B cell (primary cell): ENCODE measurements around the gene LOC101059915. TPM values are rescaled to one million over a fixed set of nuclear protein-coding genes. Genes with fewer than 3 reads are reported as not detected.
"Not testable (repeated sequence)": the region's sequence is repeated elsewhere in the genome, so short reads cannot be mapped to it uniquely, and the experiment has no call there.

Source experiments
- ATAC-seq: fragments of 200-7000 bp; cut with Tn5 transposase; one replicate; pipeline ENCODE4 v1.10.0; 2021; ENCODE audit warnings: low read depth, mild to moderate bottlenecking, moderate number of reproducible peaks, moderate library complexity
- CTCF ChIA-PET: fragments of 350-600 bp; sonication (Branson Sonifier 250); formaldehyde crosslinking; loops from one replicate; lab custom pipeline; 2021; ENCODE audit warnings: antibody characterized with exemption, inconsistent platforms; lab: Charles Lee
- POLR2A ChIA-PET: fragments of 350-600 bp; sonication (Branson Sonifier 250); formaldehyde crosslinking; loops from one replicate; lab custom pipeline; 2021; ENCODE audit warnings: antibody characterized with exemption; lab: Charles Lee
- DNase-seq: peaks from one replicate; pipeline ENCODE4 v3.0.0; 2013
- H2AFZ ChIP-seq: 2 replicates; pipeline ENCODE4 v1.6.1; 2012; ENCODE audit warnings: mild to moderate bottlenecking, low read depth, low read length; ENCODE audit not compliant: insufficient read depth, poor library complexity, severe bottlenecking
- H3K27ac ChIP-seq, 2 donors: 1 replicate in 1 of 2; 2 replicates in 1 of 2; pipeline ENCODE4 v1.5.1; 2012 to 2013; ENCODE audit warnings: low read length in 2 of 2, mild to moderate bottlenecking in 2 of 2, moderate library complexity in 1 of 2
- H3K27me3 ChIP-seq, 4 experiments: fragments of 200-600 bp in 1 of 4; sonication (generic) in 1 of 4; replicated peaks in 1 of 4; 1 replicate in 2 of 4; 2 replicates in 2 of 4; pipeline versions ENCODE4 v1.6.1 to v1.7.0; 2013 to 2016; ENCODE audit warnings: low read length in 3 of 4, mild to moderate bottlenecking in 2 of 4, mixed read lengths in 1 of 4, moderate library complexity in 1 of 4; ENCODE audit not compliant: insufficient read depth in 4 of 4, control insufficient read depth in 3 of 4; ENCODE audit errors: control extremely low read depth in 1 of 4
- H3K36me3 ChIP-seq, 2 experiments: replicated peaks in 1 of 2; 1 replicate in 1 of 2; 2 replicates in 1 of 2; pipeline versions ENCODE4 v1.6.1 to v1.7.1; 2013; ENCODE audit warnings: low read length in 1 of 2; ENCODE audit not compliant: insufficient read depth in 2 of 2, control insufficient read depth in 1 of 2; ENCODE audit errors: control extremely low read depth in 1 of 2, extremely low read depth in 1 of 2
- H3K4me1 ChIP-seq, 2 donors: fragments of 200-600 bp in 1 of 2; sonication (generic) in 1 of 2; 1 replicate in 1 of 2; 2 replicates in 1 of 2; pipeline versions ENCODE4 v1.5.1 to v1.6.1; 2013 to 2017; ENCODE audit warnings: low read length in 2 of 2; ENCODE audit not compliant: control insufficient read depth in 2 of 2, insufficient read depth in 2 of 2
- H3K4me2 ChIP-seq: replicated peaks from 2 replicates; pipeline ENCODE3; 2012; ENCODE audit warnings: mild to moderate bottlenecking, low read depth, low read length; ENCODE audit not compliant: poor library complexity, severe bottlenecking
- H3K4me3 ChIP-seq, 5 experiments: fragments of 200-600 bp in 1 of 5; sonication (generic) in 1 of 5; 1 replicate in 3 of 5; 2 replicates in 2 of 5; pipeline versions ENCODE4 v1.5.1 to v1.7.0; 2011 to 2016; ENCODE audit warnings: low read length in 4 of 5, mild to moderate bottlenecking in 4 of 5, low read depth in 2 of 5, control low read depth in 1 of 5, moderate library complexity in 1 of 5; ENCODE audit not compliant: insufficient read depth in 1 of 5; ENCODE audit errors: control extremely low read depth in 1 of 5, extremely low read depth in 1 of 5
- H3K79me2 ChIP-seq: fragments of 200-600 bp; sonication (generic); one replicate; pipeline ENCODE4 v1.6.0; 2016; ENCODE audit warnings: low read length; ENCODE audit not compliant: control insufficient read depth, insufficient read depth
- H3K9ac ChIP-seq: fragments of 200-600 bp; sonication (generic); 2 replicates; pipeline ENCODE4 v1.6.1; 2017; ENCODE audit warnings: mild to moderate bottlenecking, low read length, moderate library complexity
- H3K9me3 ChIP-seq, 3 donors: one replicate each; pipeline versions ENCODE4 v1.6.1 to v1.7.1; 2013; ENCODE audit warnings: low read length in 2 of 3; ENCODE audit not compliant: control insufficient read depth in 2 of 3, insufficient read depth in 1 of 3; ENCODE audit errors: control extremely low read depth in 1 of 3
- H4K20me1 ChIP-seq: 2 replicates; pipeline ENCODE4 v1.6.0; 2012; ENCODE audit warnings: mild to moderate bottlenecking, low read length; ENCODE audit not compliant: insufficient read depth, control insufficient read depth, poor library complexity, severe bottlenecking
- H3K27ac Mint-ChIP-seq: one replicate; pipeline ENCODE4 v1.8.0; 2021; ENCODE audit warnings: mixed read lengths
- H3K27me3 Mint-ChIP-seq: one replicate; pipeline ENCODE4 v1.8.0; 2021; ENCODE audit warnings: mixed read lengths
- H3K4me1 Mint-ChIP-seq: one replicate; pipeline ENCODE4 v1.8.0; 2021; ENCODE audit warnings: mixed read lengths
- H3K4me3 Mint-ChIP-seq: one replicate; pipeline ENCODE4 v1.8.0; 2021; ENCODE audit warnings: mixed read lengths
- H3K9me3 Mint-ChIP-seq: one replicate; pipeline ENCODE4 v1.8.0; 2022; ENCODE audit warnings: mixed read lengths; ENCODE audit not compliant: insufficient read depth
- WGBS: methylation state at CpG from one replicate; pipeline ENCODE4 v1.1.5; 2013; ENCODE audit warnings: missing lambda C conversion rate; ENCODE audit not compliant: insufficient coverage; 5-methylcytosine and 5-hydroxymethylcytosine counted together
- intact Hi-C: fragments of 100-400 bp; cut with micrococcal nuclease; formaldehyde crosslinking; loops from one replicate; pipeline ENCODE4 v1.10.0; 2022
- polyA plus RNA-seq: library from polyadenylated mRNA; depleted of rRNA; stranded (reverse); fragments of >200 nt; gene quantifications from 2 replicates; pipeline ENCODE4 v1.2.3, GENCODE V29; 2012
- small RNA-seq: library from RNA; depleted of rRNA; stranded (forward); fragments of <200 nt; gene quantifications from one replicate; pipeline ENCODE3, GENCODE V24; 2012; ENCODE audit warnings: low replicate concordance, low read depth; ENCODE audit not compliant: insufficient read length
- total RNA-seq, 2 donors: library from RNA; stranded (reverse); fragments of 120-200 nt in 1 of 2; gene quantifications; 1 replicate in 1 of 2; 2 replicates in 1 of 2; pipeline versions ENCODE4 v1.2.3 to v1.2.4, GENCODE V29; 2013 to 2022

The LOC101059915 gene

GRCh38 chrX:71720289-71720886, 53.0 kb downstream of the LOC101059915 start:
- H3K79me2 ChIP-seq, DNase-seq, H3K36me3 ChIP-seq, intact Hi-C loops, CTCF ChIA-PET, ATAC-seq, POLR2A ChIA-PET, H3K9me3 ChIP-seq, H3K27ac ChIP-seq, H4K20me1 ChIP-seq, H3K9ac ChIP-seq, H3K27me3 ChIP-seq, H3K4me3 Mint-ChIP-seq, H3K27me3 Mint-ChIP-seq, H3K4me2 ChIP-seq, H3K27ac Mint-ChIP-seq, H3K4me3 ChIP-seq, H3K4me1 ChIP-seq, H2AFZ ChIP-seq, H3K9me3 Mint-ChIP-seq, H3K4me1 Mint-ChIP-seq: not testable (repeated sequence)
- WGBS, result no CpG with 5 or more reads among the region's 20 CpGs

Small RNA genes lying within 50 kb of the gene (small RNA-seq; reads per million reads assigned to genes)
- not detected for gene BX276092.4

Other genes with a start within 250 kb of the LOC101059915 start
- gene OGT, start 134.4 kb upstream of the LOC101059915 start, total RNA-seq, result 307 and 330 TPM in 2 replicates
- gene OGT, start 134.4 kb upstream of the LOC101059915 start, polyA plus RNA-seq, result 235 and 331 TPM in 2 replicates
- gene GCNA, start 89.1 kb upstream of the LOC101059915 start, total RNA-seq, result 5.6 and 6.2 TPM in 2 replicates
- 4.7 and 6.0 TPM in 2 replicates for gene GCNA, start 89.1 kb upstream of the LOC101059915 start, polyA plus RNA-seq
- gene CXCR3, start 49.0 kb upstream of the LOC101059915 start, total RNA-seq, result 6.9 and 8.0 TPM in 2 replicates
- 3.4 and 8.7 TPM in 2 replicates for gene CXCR3, start 49.0 kb upstream of the LOC101059915 start, polyA plus RNA-seq
- gene CXorf49, start 50.7 kb downstream of the LOC101059915 start, total RNA-seq, result not detected in 2 replicates
- gene CXorf49, start 50.7 kb downstream of the LOC101059915 start, polyA plus RNA-seq, result not detected in 2 replicates
- gene CXorf49B, start 95.8 kb downstream of the LOC101059915 start, total RNA-seq, result not detected in 2 replicates
- gene CXorf49B, start 95.8 kb downstream of the LOC101059915 start, polyA plus RNA-seq, result not detected in 2 replicates
- gene NHSL2, start 243.3 kb downstream of the LOC101059915 start, total RNA-seq, result 1.7 and 3.3 TPM in 2 replicates
- 0.16 and 0.20 TPM in 2 replicates for gene NHSL2, start 243.3 kb downstream of the LOC101059915 start, polyA plus RNA-seq